Stimulated activated CD4-positive, alpha-beta T cell treated with anti-CD3 and anti-CD28 coated beads, Interleukin-4, amount 100 ng/mL, for 24 hours (primary cell): Measurements from ENCODE around the gene PDE4D.
"Not testable (repeated sequence)": the region's sequence is repeated elsewhere in the genome, so short reads cannot be mapped to it uniquely, and the experiment has no call there.

Experiments used
- DNase-seq: peaks from one replicate; pipeline ENCODE4 v3.0.0-alpha.2; 2020

Gene PDE4D

GRCh38 chr5:59090323-59090722 is 803.2 kb downstream of the PDE4D start:
- DNase-seq, result no peak

GRCh38 chr5:59089767-59090166 is 803.8 kb downstream of the PDE4D start:
- no peak for DNase-seq

DNA sequence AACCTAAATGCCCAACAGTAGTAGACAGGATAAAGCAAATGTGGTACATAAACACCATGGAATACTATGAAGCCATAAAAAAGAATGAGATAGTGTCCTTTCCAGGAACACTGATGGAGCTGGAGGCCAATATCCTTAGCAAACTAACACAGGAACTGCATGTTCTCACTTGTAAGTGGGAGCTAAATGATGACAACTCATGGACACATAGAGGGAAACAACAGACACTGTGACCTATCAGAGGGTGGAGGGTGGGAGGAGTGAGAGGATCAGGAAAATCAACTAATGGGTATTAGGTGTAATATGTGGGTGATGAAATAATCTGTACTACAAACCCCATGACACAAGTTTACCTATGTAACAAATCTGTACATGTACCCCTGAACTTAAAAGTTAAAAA is 805.0 kb downstream of the PDE4D start:
- no peak for DNase-seq

DNA sequence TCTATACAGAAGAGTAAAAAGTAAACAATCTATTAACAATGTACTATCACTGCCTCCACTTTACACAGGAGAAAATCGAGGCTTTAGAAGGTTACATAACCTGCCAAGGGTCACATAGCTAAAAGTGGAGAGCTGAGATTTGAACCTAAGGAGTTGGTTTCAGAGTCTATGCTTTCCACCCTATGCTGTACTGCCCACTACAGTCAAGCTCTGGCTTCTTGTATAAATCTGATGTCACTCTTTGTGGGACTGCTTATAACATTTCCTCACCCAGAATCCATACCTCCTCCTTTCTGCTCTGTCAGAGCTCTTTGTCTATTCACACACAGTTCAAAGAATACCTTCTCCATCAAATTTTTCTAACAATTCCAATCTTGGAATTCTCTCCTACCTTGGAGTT is 807.5 kb downstream of the PDE4D start:
- no peak for DNase-seq

DNA sequence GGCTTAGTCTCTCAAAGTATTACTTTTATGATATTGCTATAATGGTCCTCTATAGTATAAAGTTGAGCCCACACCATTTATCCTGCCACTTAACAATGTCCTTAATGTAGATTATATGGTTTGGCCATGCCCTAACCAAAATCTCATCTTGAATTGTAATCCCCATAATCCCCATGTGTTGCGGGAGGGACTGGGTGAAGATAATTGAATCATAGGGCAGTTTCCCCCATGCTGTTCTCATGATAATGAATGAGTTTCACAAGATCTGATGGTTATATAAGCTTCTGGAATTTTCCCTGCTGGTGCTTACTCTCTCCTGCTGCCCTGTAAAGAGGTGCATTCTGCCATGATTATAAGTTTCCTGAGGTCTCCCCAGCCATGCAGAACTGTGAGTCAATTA is 811.8 kb downstream of the PDE4D start:
- DNase-seq, result no peak

DNA sequence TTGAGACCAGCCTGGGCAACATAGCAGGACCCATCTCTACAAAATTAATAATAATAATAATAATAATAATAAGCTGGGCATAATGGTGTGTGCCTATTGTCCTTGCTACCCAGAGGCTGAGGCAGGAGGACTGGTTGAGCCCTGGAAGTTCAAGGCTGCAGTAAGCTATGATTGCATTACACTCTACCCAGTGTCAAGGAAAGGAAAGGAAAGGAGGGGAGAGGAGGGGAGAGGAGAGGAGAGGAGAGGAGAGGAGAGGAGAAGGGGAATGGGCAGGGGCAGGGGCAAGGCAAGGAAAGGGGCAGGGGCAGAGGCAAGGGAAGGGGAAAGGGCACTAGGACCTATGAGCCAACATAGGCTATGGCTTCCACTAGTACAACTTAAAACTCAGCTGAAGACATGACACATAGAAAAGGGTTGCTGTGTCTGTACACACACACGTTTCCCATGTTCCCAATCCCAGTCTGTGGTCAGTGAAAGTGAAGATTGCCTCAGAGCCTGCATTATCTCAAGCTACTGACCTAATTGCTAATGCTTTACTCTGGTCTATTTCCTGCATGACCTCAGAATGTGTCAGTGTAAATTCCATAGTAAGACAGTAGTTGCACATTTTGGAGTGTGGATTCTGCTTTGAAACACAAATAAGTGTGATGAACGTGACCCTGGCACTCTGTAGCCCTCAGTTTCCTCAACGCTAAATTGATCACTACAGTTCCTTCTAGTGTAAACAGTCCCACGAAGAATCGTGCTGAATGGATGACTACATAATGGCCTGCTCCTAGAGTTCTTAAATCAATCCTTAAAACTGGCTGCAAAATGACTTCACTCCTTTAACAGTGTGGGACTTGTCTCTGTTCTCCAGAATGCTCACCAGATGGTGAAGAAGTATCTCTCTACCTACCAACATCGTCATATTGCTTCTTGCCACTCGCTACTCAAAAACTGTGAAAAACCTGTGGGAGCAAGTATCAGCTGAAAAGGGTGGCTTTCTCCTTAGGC is 813.6 kb downstream of the PDE4D start:
- DNase-seq, result no peak

DNA sequence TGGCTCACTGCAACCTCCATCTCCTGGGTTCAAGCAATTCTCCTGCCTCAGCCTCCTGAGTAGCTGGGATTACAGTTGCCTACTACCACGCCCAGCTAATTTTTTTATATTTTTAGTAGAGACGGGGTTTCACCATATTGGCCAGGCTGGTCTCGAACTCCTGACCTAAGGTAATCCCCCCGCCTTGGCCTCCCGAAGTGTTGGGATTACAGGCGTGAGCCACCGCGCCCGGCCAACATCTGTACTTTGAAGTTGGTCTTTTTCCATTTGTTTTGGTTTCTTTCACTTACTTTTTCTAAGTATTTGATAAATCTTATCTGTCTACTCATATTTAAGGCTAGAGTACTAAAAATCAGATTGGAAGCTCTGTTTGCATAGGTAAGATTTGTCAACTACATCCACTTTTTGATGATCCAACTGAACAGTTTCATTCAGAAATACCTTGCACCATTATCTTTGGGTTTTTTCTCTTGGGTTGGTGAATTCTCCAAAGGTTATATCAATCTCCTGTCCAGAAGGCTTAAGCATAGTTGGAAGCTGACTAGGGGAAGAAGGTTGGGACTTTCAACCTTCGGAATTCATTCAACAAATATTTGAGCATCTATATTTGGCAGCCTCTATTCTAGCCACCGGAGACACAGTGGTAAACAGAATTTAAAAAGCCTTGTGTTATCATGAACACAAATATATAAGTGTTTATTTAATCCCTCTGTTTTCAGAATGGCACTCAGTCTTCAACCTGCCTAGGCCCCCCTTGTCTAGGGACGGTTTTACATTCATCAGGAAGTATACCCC is 821.6 kb downstream of the PDE4D start:
- DNase-seq, result no peak

- DNase-seq, result no peak
These were observed 824.0 kb downstream of the PDE4D start for GRCh38 chr5:59069438-59070079.

DNA sequence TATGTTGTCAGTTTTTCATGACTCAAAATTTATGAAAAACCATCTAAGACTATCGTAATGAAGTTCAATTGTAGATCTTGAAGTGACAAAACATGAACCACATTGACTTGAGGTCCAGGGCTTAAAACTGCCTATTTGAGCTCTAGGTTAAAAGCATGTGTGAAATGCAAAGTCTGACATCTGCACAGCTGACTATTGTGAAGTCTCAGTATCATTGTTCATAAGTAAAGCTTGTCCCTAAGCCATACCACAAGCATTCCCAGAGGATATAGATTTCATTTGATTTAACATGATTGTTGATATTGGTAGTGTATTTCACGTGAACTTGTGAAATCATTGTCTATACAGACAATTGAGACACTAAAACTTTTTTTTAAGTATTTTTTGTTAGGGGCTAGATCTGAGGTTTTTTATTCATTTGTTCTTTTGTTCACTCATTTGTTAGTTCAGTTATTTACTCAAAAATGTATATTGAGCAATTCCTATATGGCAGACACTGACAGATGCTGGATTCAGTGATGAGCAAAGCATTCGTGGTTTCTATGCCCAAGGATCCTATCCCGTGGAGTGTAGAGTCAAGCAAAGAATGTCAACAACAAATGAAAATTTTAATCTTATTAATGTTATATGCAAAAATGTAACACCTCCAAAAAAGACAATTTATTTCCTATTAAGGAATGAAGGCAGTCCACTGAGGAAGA is 825.4 kb downstream of the PDE4D start:
- no peak for DNase-seq

DNA sequence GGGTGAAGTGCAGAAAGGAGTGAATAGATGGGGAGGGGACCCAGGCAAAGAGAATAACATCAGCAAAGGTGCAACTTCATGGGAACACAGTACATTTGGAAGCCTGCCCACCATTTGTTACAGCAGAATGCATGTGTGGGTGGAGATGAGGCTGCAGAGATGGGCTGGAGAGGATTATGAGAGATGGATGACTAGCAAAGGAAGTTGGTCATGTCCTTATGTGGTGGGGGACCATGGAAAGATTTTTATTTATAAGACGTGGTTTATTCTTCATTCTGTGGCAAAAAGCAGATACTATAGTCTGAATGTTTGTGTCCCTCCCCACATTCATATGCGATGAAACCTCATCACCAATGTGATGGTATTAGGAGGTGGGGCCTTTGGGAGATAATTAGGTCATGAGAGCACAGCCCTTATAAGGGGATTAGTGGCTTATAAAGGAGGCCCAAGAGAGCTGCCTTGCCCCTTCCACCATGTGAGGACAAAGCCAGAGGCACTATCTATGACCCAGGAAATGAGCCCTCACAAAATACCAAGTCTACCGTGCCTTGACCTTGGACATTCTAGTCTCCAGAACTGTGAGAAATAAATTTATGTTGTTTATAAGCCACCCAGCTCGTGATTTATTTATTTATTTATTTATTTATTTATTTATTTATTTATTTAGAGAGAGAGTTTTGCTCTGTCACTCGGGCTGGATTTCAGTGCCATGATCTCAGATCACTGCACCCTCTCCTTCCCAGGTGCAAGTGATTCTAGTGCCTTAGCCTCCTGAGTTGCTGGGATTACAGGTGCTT is 827.0 kb downstream of the PDE4D start:
- no peak for DNase-seq

DNA sequence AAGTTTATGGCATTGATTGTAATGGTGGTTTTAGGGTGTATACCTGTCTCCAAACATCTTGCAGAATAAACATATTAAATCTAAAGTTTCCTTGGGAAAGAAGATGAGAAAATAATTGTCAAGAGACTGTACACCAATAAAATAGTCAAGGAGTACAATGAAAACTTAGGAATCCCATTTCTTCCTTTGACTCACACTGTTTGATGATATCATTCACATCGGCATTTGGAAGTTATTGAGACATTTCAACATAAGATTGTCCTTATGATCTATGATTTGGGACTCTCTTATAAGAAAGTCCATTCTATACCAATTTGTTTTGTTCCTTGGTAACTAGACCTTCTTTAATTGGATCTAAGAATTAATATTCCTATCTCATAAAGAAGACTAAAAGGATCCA is 828.0 kb downstream of the PDE4D start:
- DNase-seq, result no peak

- no peak for DNase-seq
These were observed 829.2 kb downstream of the PDE4D start for GRCh38 chr5:59064293-59064692.

DNA sequence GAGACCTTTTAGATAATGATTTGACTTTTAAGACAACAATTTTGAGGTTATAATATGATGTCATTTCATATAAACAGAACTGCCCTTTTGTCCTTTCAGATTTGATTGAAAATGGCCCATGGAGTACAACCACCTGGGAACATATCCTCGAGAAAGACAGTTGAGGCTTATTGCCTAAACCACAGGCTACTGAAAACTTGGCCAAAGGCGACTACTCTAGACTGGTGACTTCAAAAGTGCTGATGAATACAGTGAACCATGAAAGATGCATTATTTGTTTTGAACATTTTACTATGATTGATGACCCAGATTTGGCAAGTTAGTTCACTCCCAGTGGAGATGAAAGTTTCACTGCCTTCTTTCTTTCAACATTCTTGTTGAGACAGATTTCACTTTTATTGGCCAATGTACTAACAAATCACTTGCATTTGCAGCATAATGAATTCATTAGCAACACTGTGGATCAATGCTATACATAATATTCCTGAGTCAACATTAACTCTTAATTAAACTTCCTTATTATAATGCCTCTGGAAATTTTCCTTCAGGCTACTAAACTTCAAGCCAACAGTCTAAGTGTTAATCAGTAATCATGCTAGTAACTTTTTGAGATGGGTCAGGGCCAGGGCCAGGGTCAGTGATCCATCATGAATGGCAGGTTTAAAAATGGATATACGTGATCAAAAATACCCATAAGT is 830.4 kb downstream of the PDE4D start:
- DNase-seq, result no peak

DNA sequence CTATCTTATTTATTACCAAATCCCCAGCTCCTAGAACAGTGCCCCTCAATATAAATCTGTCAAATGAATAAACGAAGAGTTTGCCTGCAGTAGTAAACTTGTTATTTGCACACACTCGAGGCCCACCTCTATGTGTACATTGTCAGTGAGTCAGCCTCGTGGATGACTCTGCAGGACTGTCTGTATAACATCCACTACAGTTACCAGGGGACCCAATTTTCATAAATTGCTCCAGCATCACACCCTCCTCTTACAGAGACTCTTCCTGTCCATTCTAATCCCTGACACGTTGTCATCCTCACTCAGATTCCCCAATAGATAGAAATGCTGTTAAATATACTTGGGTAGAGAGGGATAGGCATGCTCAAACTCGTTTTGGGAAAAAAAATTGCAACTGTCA is 832.1 kb downstream of the PDE4D start:
- no peak for DNase-seq

DNA sequence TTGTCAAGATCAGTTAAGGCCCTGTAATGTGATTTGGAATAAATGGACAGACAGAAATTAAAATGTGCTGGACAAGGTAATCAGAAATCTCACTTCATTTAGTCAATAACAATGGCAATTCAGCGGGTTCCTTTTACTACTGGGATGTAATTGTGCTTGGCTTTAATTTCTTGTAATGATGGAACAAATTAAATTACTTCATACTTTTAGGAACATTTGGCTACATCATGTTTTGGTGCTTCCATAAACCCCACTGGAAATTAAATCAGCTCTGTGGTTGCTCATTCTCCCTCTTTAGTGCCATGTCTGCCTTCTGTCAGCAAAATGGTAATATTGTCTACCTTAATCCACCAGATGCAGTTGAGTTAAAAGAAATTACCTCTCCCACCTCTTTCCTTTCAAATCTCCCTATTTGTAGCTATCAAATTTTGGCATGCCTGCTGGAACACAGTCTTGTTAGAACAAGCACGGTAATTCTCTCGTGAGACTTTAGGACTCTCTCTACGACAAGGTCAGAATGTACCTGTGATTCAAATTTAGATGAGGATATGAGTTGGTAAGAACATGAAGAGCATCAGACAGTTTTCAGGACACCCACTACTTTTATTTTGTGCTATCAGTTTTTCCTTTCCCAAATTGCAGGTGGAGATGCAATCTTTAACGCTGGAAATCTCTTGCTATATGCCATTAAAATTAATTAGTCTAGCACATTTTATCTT is 834.4 kb downstream of the PDE4D start:
- DNase-seq, result no peak

DNA sequence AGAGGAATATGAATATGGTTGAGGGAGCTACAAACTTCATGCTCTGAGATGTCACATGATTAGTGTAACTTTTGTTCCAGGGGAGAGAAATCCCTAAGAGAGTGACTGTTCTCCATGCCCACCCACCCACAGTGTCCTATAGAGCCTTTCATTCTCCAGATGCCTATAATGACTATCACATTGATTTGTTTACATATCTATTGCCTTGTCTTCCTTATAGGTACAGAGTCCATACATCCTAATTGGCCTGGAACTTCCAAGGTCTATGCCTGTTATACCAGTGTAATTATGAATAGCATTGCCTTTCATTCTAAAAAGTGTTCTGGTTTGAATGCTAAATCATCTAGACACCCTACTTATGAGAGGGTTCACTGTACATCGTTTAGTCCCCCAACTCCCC is 835.3 kb downstream of the PDE4D start:
- DNase-seq, result no peak

- not testable (repeated sequence) for DNase-seq
These were observed 836.9 kb downstream of the PDE4D start for GRCh38 chr5:59056599-59056998.

DNA sequence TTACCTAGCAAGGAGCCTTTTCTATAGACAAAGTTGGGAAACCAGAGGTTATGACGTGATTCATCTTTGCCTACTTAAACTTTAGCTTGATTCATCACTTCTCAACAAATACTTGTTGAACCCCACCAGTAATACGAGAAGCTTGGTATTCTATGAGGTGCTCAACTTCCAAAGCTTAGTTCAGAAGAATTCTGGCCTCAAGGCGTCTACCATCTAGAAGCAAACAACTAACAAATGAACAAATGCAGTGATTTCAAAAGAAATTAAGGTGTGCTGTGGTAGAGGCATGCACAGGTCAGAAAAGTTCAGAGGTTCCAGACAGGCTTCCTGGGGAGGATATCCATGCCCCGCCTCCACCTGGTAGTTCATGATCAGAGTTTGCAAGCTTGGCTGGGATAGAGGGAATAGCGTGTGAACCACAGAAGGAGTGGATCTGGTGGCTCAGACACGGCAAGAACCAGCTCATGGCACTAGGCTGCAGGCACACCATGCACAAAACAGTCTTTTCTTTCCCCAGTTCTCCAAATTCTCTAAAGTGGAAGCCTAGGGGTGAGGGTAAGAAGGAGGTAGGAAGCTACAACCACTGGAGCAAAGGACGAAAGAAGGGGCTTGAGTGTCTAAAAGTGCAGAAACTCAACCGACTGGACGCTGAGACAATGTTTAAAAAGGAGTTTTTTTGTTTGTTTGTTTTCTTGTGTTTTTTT is 837.6 kb downstream of the PDE4D start:
- no peak for DNase-seq

DNA sequence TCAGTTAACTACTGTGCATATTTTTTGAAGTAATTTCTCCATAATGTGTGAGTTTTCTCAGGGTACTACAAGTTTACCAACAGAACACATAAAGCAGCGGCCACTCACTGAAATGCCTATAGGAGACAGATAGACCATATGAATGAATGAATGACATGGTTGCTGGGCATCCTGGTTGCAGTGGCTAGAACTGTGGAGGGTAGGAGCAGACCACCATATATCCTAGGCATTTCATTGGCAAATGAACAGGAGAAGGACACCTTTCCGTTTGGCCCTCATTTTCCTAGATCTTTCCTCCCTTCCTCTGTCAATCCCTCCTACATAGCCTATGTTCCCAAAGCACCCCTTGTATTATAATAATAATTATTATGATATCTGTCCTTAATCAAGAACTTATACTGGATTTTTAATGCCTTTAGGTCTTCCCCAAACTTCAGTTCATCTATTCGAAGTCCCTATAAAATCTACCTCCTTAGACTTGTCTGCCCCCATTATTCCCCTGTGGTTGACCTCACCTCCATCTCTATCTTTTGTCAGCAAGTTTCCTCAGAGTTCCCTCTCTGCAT is 838.5 kb downstream of the PDE4D start:
- DNase-seq, result no peak

GRCh38 chr5:59051951-59052350 is 841.6 kb downstream of the PDE4D start:
- no peak for DNase-seq
